NCI-H128 (cell line): ENCODE data around the gene ITGAE.

Experiments
- DNase-seq: peaks from one replicate; lab custom pipeline; 2025; ENCODE audit not compliant: unreplicated experiment; lab: John Stamatoyannopoulos, UW

Gene ITGAE

DNA sequence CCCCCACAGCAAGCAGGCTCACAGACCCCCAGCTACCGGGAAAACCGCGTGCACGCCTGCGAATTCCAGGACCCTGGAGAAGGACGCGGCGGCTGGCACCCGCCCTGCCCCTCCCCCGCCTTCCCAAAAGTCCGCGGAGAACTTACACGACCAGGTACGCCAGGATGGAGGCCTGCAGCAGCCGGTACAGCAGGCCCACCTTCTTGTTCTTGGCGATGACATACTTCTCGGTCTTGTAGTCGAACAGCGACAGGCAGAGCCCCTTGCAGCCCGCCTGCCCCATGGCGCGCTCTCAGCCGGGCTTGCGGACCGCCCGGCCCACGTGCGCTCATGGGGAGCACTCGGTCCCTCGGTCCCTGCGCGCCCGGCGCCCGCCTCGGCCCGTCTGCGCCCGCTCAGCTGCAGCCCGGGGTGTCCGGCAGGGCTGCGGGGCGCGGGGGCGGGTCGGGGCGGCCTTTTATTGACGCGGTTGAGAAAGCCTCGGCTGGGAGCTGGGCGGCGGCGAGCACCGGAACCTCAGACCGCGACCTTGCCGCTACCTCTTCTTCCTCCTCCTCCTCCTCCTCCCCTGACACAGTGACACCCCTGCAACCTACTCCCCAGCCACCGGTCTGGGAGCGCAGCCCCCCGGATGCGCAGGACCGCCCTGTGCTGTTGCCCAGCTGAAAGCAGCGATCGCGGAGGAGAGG lies 105.1 kb downstream of the ITGAE start, which contains the start of gene P2RX5:
TSS of gene P2RX5 (minus strand) at position 433 of the 689 bp plus-strand sequence. CDS start at position 283, 150 bp downstream.
- DNase-seq = no peak

- DNase-seq = no peak
Measured at GRCh38 chr17:3695129-3695722, 105.8 kb downstream of the ITGAE start.

DNA sequence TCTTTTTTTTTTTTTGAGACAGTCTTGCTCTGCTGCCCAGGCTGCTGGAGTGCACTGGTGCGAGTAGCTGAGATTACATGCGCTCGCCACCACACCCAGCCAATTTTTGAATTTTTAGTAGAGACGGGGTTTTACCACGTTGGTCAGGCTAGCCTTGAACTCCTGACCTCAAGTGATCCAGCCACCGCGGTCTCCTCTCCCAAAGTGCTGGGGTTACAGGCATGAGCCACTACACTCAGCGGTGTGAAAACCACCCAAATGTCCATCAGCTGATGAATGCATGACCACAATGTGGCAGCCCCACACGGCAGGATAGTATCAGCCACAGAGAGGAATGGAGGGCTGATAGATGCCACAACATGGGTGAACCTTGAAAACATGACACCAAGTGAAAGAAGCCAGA lies 107.2 kb downstream of the ITGAE start:
- no peak for DNase-seq

DNA sequence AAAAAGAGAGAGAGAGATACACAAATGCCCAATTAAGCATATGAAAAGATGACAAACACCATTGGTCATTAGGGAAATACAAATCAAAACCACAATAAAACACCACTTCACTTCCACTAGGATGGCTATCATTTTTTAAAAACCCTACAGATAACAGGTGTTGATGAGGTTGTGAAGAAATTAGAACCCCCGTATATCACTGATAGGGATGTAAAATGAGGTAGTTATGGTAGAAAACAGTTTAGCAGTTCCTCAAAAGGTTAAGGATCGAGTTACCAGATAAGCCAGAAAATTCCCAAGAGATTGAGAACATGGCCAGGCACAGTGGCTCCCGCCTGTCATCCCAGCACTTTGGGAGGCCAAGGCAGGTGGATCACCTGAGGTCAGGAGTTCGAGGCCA lies 107.8 kb downstream of the ITGAE start:
- DNase-seq = no peak

GRCh38 chr17:3692346-3692745 lies 108.6 kb downstream of the ITGAE start:
- DNase-seq = no peak

DNA sequence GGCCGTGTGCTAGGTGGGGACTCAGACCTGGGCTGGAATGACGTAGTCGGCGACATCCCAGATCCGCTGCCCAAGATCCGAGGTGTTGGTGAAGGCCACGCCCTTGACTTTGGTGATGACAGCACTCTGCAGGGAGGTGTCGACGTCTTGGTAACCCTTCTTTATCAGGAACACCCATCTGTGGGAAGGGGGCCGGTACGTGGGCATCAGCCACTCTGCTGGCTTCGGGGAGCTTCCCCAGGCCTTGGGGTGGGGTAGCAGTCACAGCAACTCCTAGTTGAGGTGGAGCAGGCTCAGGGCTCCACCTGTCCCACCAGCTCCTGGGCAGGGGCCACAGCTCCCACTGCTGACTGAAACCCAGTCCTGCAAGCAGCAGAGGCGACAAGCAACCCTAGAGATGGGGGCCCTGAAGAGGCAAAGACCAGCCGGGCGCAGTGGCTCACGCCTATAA lies 109.3 kb downstream of the ITGAE start:
- DNase-seq = no peak

- DNase-seq = no peak
Measured at GRCh38 chr17:3690094-3690715, 110.8 kb downstream of the ITGAE start.

DNA sequence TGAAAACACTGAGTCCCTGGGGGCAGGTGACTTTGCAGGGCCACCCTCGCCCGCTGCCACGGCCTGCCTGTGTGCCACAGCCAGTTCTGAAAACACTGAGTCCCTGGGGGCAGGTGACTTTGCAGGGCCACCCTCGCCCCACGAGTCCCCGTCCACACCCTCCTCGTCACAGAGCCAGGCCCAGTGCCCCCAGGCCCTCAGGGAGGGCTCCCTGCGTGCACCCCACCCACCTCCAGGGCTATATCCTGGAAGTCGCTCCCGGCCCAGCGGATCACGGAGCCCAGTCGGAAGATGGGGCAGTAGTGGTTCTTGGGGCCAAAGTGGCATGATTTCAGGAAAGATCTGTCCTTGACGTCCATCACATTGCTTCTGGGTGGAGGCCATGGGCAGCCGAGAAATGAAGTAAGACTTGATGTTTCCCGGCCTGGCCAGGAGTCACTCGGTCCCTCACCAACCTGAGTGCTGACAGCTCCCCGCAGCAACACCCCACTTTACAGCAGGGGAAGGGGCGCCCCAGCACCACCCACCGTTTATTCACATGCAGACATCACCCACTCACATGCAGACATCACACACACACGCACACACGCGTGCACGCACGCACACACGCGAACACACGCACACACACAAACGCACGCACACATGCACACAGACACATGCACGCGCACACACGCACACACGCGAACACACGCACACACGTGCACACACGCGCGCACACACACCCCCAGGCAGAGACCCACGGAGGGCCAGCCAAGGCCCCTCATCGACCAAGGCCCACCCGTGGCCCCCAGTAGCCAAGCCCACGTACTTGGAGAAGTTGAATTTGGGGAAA lies 111.5 kb downstream of the ITGAE start:
- no peak for DNase-seq

DNA sequence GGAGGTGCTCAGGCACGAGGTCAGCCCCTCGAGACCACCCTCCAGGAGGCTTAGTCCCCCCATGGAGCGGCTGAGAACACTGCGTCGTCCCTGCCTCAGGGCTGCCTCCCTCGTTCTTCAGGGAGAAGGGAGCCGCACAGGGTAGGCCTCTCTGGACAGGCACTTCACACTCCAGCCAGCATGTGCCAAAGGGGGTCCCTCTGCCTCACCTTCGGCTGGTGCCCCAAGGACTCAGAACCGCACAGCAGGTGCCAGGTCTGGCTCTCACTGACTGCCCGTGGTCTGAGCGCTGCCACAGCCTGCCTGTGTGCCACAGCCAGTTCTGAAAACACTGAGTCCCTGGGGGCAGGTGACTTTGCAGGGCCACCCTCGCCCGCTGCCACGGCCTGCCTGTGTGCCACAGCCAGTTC lies 112.1 kb downstream of the ITGAE start:
- no peak for DNase-seq

DNA sequence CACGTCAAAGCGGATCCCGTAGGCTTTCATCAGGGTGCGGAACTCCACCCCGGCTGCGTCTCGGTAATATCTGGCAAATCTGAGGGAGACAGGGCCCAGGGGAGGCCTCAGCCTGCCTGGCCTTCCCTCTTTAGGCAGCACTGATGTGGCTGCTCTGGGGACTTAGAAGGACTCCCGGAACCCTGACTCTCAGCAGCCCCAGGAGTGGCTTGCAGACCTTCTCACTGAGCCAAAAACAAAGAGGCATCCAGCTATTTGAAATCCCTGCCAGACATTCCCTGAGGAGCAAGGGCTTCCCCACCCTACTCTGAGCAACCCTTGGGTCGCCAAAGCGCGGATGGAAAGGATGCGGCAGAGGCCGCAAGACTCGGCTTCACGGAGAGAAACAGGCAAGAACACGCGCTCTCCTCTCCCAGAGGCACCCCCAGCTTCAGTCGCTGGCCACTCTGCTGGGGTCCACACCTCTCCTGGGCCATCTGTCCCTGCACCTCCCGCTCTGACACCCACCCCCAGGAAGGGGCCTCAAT lies 112.9 kb downstream of the ITGAE start:
- no peak for DNase-seq

DNA sequence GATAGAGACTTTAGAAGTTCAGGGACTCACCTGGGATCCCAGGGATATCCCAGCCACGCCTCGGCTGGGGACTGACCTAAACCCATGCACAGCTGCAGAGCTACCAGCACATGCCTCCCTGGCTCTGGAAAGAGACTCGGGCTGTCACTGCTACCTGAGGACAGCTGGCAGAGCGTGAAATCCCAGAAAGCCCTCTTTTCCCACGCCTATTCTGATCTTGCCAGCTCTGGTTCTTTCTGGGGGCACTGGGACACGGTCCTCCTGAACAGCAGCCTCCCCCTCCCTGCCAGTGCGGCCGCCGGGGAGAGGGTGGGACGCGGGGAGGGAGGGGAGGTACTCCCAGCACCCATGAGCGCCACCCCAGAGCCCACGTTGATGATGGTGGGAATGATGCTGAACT lies 115.8 kb downstream of the ITGAE start:
- DNase-seq = no peak

GRCh38 chr17:3683054-3683511 lies 117.9 kb downstream of the ITGAE start:
- no peak for DNase-seq

GRCh38 chr17:3682033-3682432 lies 119.0 kb downstream of the ITGAE start:
- no peak for DNase-seq

GRCh38 chr17:3681565-3681964 lies 119.4 kb downstream of the ITGAE start:
- no peak for DNase-seq

DNA sequence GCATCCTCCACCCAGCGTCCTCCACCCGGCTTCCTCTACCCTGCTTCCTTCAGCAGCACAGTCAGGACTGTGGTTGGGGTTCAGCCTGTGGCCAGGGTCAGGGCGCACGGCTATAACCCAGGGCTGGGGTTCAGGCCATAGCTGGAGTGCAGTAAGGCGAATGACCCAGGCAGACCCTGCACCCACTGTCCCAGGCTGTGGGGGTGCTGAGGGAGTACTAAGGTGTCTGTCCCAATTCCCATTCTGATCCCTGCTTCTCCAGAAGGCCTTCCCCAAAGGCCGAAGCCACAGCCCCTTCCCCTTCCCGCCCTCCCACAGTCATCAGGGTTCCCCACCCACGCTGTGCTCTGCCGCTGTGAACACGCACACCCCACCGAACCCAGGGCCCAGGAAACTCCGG lies 119.9 kb downstream of the ITGAE start:
- no peak for DNase-seq

DNA sequence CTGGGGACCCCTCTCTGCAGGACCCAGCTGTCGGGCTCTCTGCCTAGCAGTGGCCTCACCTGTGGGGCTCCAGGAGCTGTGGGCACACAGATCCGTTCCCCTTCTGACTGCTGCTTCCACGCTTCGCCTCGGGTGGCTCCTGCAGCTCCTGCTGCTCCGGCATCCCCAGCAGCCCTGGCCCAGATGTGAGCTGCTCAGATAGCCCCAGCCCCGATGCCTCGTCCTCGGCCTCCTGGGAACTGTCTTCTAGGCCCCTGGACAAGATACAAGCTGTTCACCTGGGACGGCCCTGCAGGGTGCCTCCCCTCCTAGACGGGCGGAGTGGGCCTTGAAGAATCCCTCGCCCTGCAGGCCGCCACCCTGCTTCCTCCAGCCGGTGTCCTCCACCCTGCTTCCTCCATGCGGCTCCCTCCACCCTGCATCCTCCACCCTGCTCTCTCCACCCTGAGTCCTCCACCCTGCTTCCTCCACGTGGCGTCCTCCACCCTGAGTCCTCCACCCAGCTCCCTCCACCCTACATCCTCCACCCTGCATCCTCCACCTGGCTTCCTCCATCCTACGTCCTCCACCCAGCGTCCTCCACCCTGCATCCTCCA lies 121.4 kb downstream of the ITGAE start:
- DNase-seq = no peak

DNA sequence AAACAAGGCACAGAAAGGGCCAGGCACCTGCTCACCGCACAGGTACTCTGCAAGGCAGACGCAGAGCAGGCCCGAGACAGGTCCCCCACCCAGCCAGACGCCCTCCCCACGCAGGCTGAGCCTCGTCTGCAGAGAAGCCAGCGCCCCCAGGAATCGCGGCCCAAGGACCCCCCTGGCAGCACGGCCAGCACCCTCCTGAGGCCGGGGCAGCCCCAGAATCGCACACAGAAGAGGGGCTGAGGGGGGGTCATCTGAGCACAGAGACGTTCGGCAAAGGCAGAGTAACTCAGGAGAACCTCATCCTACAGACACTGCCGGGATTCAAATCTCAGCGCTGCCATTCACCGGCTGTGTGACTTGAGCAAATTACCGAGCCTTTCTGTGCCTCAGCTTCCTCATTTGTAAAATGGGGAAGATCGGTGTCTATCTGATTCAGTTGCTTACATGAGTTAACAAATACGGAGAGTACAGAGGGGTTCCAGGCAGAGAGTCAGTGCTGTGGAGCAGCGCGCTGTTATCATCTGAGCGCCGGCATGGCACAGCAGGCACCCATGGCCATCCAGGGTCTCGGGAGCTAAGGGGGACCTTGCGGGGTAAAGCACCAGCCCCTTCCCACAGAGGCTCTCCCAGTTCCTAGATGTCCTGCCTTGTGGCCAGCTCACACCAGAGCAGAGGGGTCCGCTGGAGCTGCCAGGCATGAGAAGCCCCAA lies 122.0 kb downstream of the ITGAE start:
- DNase-seq = no peak

GRCh38 chr17:3678095-3678820 lies 122.7 kb downstream of the ITGAE start:
- no peak for DNase-seq

- no peak for DNase-seq
Measured at GRCh38 chr17:3675886-3676285, 125.1 kb downstream of the ITGAE start.
